HEK293 (cell line): ENCODE results near the gene CCDC40.

ENCODE experiments used
- CTCF ChIP-seq: fragments of 450-650 bp; formaldehyde crosslinking; IDR thresholded peaks from 2 replicates; pipeline ENCODE4 v1.5.1; 2016; ENCODE audit warnings: missing biosample characterization, missing genetic modification characterization
- TCF7L2 ChIP-seq: IDR thresholded peaks from 2 replicates; pipeline ENCODE4 v1.6.1; 2011; ENCODE audit warnings: low read depth, mild to moderate bottlenecking, inconsistent platforms, low read length, moderate library complexity, borderline replicate concordance
- WT1 ChIP-seq: fragments of 450-650 bp; formaldehyde crosslinking; IDR thresholded peaks from 2 replicates; pipeline ENCODE4 v1.5.1; 2016; ENCODE audit warnings: missing biosample characterization, missing genetic modification characterization
- ZNF174 ChIP-seq: fragments of 450-650 bp; formaldehyde crosslinking; IDR thresholded peaks from 2 replicates; pipeline ENCODE4 v1.5.0; 2017; ENCODE audit warnings: missing biosample characterization, mild to moderate bottlenecking, missing genetic modification characterization
- ZNF311 ChIP-seq: fragments of 450-650 bp; formaldehyde crosslinking; IDR thresholded peaks from 2 replicates; pipeline ENCODE4 v1.5.1; 2017; ENCODE audit warnings: missing biosample characterization, missing genetic modification characterization, borderline replicate concordance

GRCh38 chr17:80126449-80126715 is 89.9 kb downstream of the CCDC40 start:
- no peak for TF ChIP-seq ZNF174 (tag by site-specific recombination)
- no peak for TF ChIP-seq CTCF (tag by site-specific recombination)
- TF ChIP-seq ZNF311 (tag by site-specific recombination), result no peak
- no peak for TF ChIP-seq WT1 (tag by site-specific recombination)
- no peak for TF ChIP-seq TCF7L2
